GM19463 (cell line): ENCODE results near the gene MRPL12.
"Not testable (repeated sequence)": the region's sequence is repeated elsewhere in the genome, so short reads cannot be mapped to it uniquely, and the experiment has no call there.

Experiments
- ATAC-seq: cut with Tn5 transposase; IDR thresholded peaks from one replicate; pipeline ENCODE4 v1.9.1; 2021; ENCODE audit warnings: mild to moderate bottlenecking, moderate library complexity; ENCODE audit not compliant: unreplicated experiment

The MRPL12 gene

GRCh38 chr17:81702934-81703746 lies at the start of gene MRPL12:
Gene MRPL12 (plus strand): TSS chr17:81703367. CDS start chr17:81703502, 135 bp downstream.
- peak; percentile 88 for ATAC-seq

GRCh38 chr17:81655378-81656117 lies 47.6 kb upstream of the MRPL12 start:
- ATAC-seq: no peak

GRCh38 chr17:81656118-81656743 lies 46.9 kb upstream of the MRPL12 start, which contains the start of gene PDE6G:
Gene PDE6G (minus strand): TSS chr17:81656542. CDS start chr17:81653305, 3,237 bp downstream.
- ATAC-seq: no peak

GRCh38 chr17:81656835-81657234 lies 46.3 kb upstream of the MRPL12 start:
- ATAC-seq: no peak

DNA sequence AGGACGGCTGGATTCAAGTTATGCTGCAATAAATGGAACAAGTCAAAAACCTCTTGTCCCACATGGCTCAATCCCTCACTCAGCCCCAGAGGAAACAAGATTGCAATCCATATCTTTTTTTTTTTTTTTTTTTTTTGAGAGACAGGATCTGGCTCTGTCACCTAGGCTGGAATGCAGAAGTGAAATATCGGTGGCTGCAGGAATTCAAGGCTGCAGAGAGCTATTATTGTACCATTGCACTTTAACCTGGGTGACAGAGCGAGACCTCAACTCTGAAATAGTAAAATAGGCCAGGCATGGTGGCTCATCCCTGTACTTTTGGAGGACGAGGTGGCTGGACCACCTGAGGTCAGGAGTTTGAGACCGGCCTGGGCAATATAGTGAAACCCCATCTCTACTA lies 44.1 kb upstream of the MRPL12 start:
- no peak for ATAC-seq

DNA sequence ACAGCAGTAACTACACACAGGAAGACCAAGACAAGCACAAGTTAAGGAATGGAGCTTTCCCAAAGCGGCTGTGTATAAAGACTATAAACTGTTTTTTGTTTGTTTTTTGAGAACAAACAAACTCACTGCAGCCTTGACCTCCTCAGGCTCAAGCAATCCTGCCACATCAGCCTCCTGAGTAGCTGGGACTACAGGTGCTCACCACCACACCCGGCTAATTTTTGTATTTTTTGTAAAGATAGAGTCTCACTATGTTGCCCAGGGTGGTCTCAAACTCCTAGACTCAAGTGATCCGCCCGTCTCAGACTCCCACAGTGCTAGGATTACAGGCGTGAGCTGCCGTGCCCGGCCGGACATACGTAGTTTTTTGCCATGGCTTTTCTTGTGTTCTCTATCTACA lies 42.7 kb upstream of the MRPL12 start:
- ATAC-seq: no peak

DNA sequence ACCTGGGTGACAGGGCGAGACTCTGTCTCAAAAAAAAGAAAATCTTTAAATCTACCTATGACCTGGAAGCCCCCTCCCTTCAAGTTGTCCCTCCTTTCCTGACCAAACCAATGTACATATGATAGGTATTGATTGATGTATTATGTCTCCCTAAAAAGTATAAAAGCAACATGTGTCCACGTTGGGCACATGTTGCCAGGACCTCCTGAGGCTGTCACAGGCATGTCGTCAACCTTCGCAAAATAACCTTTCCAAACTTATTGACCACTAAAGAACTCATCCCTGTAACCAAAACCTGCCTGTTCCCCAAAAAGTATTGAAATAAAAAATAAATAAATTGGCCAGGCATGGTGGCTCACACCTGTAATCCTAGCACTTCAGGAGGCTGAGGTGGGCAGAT lies 41.2 kb upstream of the MRPL12 start:
- no peak for ATAC-seq

DNA sequence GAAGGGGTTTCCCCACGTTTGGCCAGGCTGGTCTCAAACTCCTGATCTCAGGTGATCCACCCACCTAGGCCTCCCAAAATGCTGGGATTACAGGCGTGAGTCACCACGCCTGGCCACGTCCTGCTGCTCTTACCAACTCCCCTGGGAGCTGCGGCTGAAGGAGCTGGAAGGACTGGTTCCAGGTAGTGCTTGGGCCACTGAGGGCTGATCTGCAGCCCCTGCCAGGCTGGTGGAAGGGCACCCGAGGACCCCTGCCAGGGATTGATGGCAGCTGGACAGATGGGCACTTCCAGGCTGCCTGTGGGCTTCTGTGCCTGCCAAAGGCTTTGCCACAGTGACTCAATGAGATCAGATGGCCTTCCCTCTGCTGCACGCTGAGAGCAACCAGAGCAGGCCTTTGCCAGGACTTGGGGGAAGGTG lies 39.1 kb upstream of the MRPL12 start:
- ATAC-seq: no peak

- no peak for ATAC-seq
Measured at GRCh38 chr17:81665205-81666091, 37.7 kb upstream of the MRPL12 start.

DNA sequence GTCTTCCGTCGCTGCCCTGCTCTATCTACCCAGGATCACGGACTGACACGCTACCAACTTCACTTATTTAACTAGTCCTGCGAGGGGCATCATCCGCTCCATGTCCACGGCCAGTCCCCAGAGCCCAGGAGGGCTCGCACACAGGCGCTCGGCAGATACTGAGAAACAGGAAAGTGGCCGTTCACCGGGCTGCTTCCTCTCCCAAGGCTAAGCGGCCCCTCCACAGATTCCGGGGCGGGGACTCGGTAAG lies 37.1 kb upstream of the MRPL12 start:
- ATAC-seq: peak; percentile 6

DNA sequence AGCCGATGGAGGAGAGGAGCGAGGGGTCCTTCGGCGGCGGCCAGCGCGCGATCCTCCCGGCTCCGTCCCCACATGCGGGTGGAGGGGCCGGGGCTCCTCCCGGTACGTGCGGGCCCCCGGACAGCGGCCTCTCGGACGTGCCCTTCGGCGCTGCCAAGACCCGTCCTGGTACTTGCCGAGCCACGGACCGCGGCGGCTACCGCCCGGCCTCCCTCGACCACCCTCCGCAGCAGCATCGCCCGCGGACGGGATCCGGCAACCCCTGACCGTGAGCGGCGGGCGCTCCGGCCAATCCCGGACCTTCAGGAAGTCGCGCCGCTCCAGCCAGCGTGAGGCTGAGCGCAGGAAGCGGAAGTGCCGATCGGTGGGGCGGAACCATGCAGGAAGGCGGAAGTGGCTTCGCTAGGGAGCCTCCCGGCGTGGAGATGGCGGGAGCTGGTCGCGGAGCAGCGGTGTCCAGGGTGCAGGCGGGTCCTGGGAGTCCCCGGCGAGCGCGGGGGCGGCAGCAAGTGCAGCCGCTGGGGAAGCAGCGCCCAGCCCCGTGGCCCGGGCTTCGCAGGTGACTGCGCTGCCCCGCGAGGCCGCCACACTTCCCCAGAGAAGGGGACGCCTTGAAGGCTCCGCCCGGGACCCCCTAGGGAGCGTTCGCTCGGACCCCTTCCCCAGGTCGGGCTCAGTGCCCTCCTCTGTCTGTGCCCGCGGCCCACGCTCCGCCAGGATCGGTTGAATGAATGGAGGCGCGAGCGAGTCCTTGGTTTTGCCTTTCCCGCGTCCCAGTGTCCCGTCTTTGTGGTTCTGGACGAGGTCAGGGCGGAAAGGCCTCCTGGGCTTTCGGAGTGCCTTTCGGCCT lies 36.6 kb upstream of the MRPL12 start, which contains the start of the genes CCDC137 and OXLD1:
Gene CCDC137 (plus strand): TSS at position 396 of the 850 bp plus-strand sequence. CDS start 30 bp downstream, at position 426.
Gene OXLD1 (minus strand): TSS at position 264 of the 850 bp plus-strand sequence. CDS start 28 bp downstream, at position 236.
- ATAC-seq: peak; percentile 94

- no peak for ATAC-seq
Measured at GRCh38 chr17:81667754-81668153, 35.4 kb upstream of the MRPL12 start.

DNA sequence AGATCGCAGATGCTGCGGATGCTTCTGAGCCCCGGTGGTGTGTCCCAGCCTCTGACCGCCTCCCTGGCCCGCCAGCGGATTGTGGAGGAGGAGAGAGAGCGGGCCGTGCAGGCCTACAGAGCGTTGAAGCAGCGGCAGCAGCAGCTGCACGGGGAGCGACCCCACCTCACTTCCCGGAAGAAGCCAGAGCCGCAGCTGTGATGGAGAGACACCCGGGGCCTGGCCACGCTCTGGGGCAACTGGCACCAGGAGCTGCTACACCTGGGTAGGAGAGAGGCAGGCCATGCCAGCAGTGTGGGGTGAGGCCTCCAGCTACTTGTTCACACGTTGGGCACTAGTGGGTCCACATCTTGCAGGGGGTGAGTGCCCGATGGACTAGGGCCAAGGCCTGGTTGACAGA lies 30.7 kb upstream of the MRPL12 start:
- ATAC-seq: no peak

- ATAC-seq: no peak
Measured at GRCh38 chr17:81672954-81673353, 30.2 kb upstream of the MRPL12 start.

DNA sequence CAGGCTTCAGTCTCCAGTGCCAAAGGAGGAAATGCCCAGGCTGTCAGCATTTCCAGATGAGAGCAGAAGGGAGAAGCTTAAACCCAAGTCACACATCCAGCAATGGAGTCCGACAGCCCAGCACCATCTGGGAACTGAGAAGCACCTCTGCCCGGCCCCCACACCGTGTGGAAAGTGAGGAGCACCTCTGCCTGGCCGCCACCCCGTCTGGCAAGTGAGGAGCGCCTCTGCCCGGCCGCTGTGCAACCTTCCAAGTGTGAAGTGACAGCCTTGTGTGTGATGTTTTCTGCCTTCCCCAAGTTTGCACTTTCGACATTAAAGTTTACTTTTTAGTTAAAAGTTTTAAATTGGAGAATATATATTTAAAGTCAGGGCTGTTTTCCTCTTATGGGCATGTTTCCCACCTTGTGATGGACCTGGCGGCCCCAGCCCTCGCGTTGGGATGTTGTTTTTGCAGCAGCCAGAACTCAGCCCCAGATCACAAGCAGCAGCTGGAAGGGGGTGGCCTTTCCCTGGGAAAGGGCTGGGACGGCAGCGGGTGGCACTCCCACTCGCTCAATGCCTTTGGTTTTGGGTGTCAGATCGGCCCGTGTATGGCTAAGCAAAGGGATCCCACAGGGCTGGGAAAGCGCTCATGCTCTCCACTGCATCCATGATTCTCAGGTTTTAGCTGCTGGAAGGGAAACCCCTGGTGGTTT lies 29.5 kb upstream of the MRPL12 start:
- no peak for ATAC-seq

GRCh38 chr17:81675515-81676221 lies 27.5 kb upstream of the MRPL12 start:
- ATAC-seq: not testable (repeated sequence)

DNA sequence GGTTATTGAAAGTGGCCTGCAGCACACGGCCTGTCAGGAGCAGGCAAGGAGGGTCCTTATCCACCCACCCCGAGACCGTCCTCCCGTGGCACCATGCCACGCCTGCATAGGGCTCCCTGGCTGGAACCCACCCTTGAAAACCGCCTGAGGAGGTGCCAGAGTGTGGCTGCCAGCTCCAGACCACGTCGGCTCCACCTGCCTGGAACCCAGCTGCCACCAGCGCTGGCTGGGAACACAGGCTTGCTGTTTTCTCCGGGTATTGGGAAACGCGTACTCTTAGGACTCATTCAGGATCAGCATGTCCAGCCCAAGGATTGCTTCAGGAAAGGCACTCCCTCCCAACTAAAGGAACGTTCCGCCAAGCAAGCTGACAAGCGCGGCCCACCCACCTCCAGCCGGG lies 26.3 kb upstream of the MRPL12 start:
- no peak for ATAC-seq

GRCh38 chr17:81680150-81680549 lies 23.0 kb upstream of the MRPL12 start:
- no peak for ATAC-seq
